PC-9 (cell line): ENCODE results near the gene MICB.

Source experiments
- CTCF ChIP-seq: fragments of 200-600 bp; sonication (generic); conservative IDR thresholded peaks from 2 replicates; pipeline ENCODE4 v1.6.1; 2017; ENCODE audit warnings: mixed run types, antibody characterized with exemption, mild to moderate bottlenecking, moderate library complexity
- EZH2 ChIP-seq: fragments of 200-600 bp; sonication (generic); IDR thresholded peaks from 2 replicates; pipeline ENCODE4 v1.8.0; 2017; ENCODE audit warnings: antibody characterized with exemption, low read depth

- TF ChIP-seq CTCF (no peak), EZH2 (no peak)
These were observed 12.1 kb downstream of the MICB start for GRCh38 chr6:31510007-31510406.
